Right lobe of liver (tissue), 6 donors: ENCODE results near the gene DDX27. TPM values are rescaled to one million over a fixed set of nuclear protein-coding genes. Genes with fewer than 3 reads are reported as not detected.

Source experiments
- ATAC-seq, 4 donors: fragments of 200-7000 bp; cut with Tn5 transposase; one replicate each; pipeline ENCODE4 v1.9.1; 2020; ENCODE audit warnings: mild to moderate bottlenecking in 4 of 4, moderate library complexity in 4 of 4
- DNase-seq, 3 donors: peaks; one replicate each; pipeline ENCODE4 v3.0.0-alpha.2; 2020
- H3K27ac ChIP-seq, 3 donors: fragments of 200-600 bp; one replicate each; pipeline ENCODE4 v1.8.0; 2022
- H3K27me3 ChIP-seq, 2 donors: fragments of 200-600 bp; one replicate each; pipeline ENCODE4 v1.8.0; 2022
- H3K36me3 ChIP-seq, 4 donors: fragments of 200-600 bp; sonication (generic) in 1 of 4; one replicate each; pipeline versions ENCODE4 v1.5.1 to v1.8.0; 2017 to 2022; ENCODE audit warnings: control low read depth in 1 of 4
- H3K4me1 ChIP-seq, 4 donors: fragments of 200-600 bp; sonication (generic) in 1 of 4; one replicate each; pipeline versions ENCODE4 v1.5.1 to v1.8.0; 2017 to 2022; ENCODE audit warnings: control low read depth in 1 of 4
- H3K4me3 ChIP-seq, 3 donors: fragments of 200-600 bp; one replicate each; pipeline ENCODE4 v1.8.0; 2022
- H3K9me3 ChIP-seq, 4 donors: fragments of 200-600 bp; sonication (generic) in 1 of 4; one replicate each; pipeline versions ENCODE4 v1.5.1 to v1.8.0; 2017 to 2022; ENCODE audit warnings: control low read depth in 1 of 4
- CTCF ChIP-seq, 4 donors: fragments of 200-600 bp in 3 of 4; fragments of 450-650 bp in 1 of 4; IDR thresholded peaks; one replicate each; pipeline versions ENCODE4 v1.5.1 to v1.8.0; 2016 to 2022; ENCODE audit warnings: antibody characterized with exemption in 4 of 4, mild to moderate bottlenecking in 2 of 4
- POLR2A ChIP-seq: fragments of 450-650 bp; IDR thresholded peaks from one replicate; pipeline ENCODE4 v1.6.1; 2017; ENCODE audit warnings: antibody characterized with exemption, mild to moderate bottlenecking
- whole genome bisulfite sequencing: methylation state at CpG from one replicate; pipeline ENCODE4 v1.1.6; 2018; ENCODE audit warnings: low coverage, low lambda C conversion rate; ENCODE audit not compliant: insufficient coverage; ENCODE audit errors: missing lambda C conversion rate; 5-methylcytosine and 5-hydroxymethylcytosine counted together
- intact Hi-C, 2 donors: fragments of 100-400 bp; cut with DNase I; formaldehyde crosslinking; loops; one replicate each; pipeline versions ENCODE4 v1.11.2 to v1.14.1; 2022
- total RNA-seq, 6 experiments: library from RNA; depleted of rRNA in 2 of 6; stranded (reverse); fragments of >200 nt in 2 of 6; fragmentation: NEBNext Ultra II Directional in 3 of 6; extraction: Animal tissue kit (Norgen Biotek cat#: 25700) in 3 of 6; gene quantifications; one replicate each; pipeline versions ENCODE4 v1.1.0 to v1.2.4, GENCODE V29; 2016 to 2023
- donor health status: DM: no; HTN: yes; CAD: no.
- donor health status: DM: no; HTN: no; CAD: no.
- donor health status: DM: no; HTN: no; CAD: no.
- donor health status: DM: no; HTN: yes; CAD: no.
- donor health status: DM: no; HTN: yes; CAD: no.

Gene DDX27
- total RNA-seq, 6 experiments from 2014 or later: 7.6 to 15.7 (median 11.6) TPM

GRCh38 chr20:49276161-49276960 lies 57.1 kb downstream of the DDX27 start:
- Histone ChIP-seq H3K27me3 (no peaks in the 10 kb centered on the region), H3K4me1 (peaks cover 0 to 33% (median 12%) of the 10 kb centered on the region in 4 donors), H3K36me3 (peaks cover 3 to 36% (median 24%) of the 10 kb centered on the region in 4 donors), H3K4me3 (peak overlapping the region; percentile 60 to 94 (median 83)), H3K27ac (peak overlapping the region; percentile 81 to 94 (median 92)), H3K9me3 (no peaks in the 10 kb centered on the region)
- 0% methylated on average over 3 of the region's 3 CpGs for WGBS
- ATAC-seq (peak in 1 of 4 donors; percentile 2), DNase-seq (no peak)
- intact Hi-C loops: no loop called here
- no peak for TF ChIP-seq POLR2A
- TF ChIP-seq CTCF (IDR thresholded peaks at IDR 0.05): no peak

- peak overlapping the region; percentile 81 to 94 (median 92) for H3K27ac ChIP-seq
- peak in 3 of 4 donors; percentile 1 to 3 (median 2) for ATAC-seq
- H3K9me3 ChIP-seq: no peaks in the 10 kb centered on the region
- under 1% methylated on average over 29 of the region's 31 CpGs for WGBS
- DNase-seq: peak in 2 of 3 donors; percentile 58 to 60
- H3K27me3 ChIP-seq: no peaks in the 10 kb centered on the region
- H3K4me3 ChIP-seq: peak overlapping the region; percentile 60 to 94 (median 83)
- intact Hi-C loops: no loop called here
- H3K36me3 ChIP-seq: peaks cover 10 to 42% (median 30%) of the 10 kb centered on the region in 4 donors
- peaks cover 0 to 33% (median 14%) of the 10 kb centered on the region in 4 donors for H3K4me1 ChIP-seq
- TF ChIP-seq POLR2A (no peak), CTCF (IDR thresholded peaks at IDR 0.05) (no peak)
Measured at GRCh38 chr20:49276961-49277785, 58.0 kb downstream of the DDX27 start.

GRCh38 chr20:49277786-49278035 lies 58.5 kb downstream of the DDX27 start:
- peaks cover 13 to 48% (median 35%) of the 10 kb centered on the region in 4 donors for H3K36me3 ChIP-seq
- H3K4me3 ChIP-seq: peak overlapping the region; percentile 60 to 94 (median 83)
- WGBS: 0% methylated on average over 7 of the region's 22 CpGs
- no peaks in the 10 kb centered on the region for H3K9me3 ChIP-seq
- intact Hi-C loops: no loop called here
- TF ChIP-seq POLR2A (peak; percentile 93), CTCF (IDR thresholded peaks at IDR 0.05) (no peak)
- H3K4me1 ChIP-seq: peaks cover 0 to 33% (median 14%) of the 10 kb centered on the region in 4 donors
- no peaks in the 10 kb centered on the region for H3K27me3 ChIP-seq
- ATAC-seq: peak in 1 of 4 donors; percentile 0
- no peak for DNase-seq
- peak overlapping the region; percentile 81 to 94 (median 92) for H3K27ac ChIP-seq

- WGBS: 0% methylated on average over 19 of the region's 80 CpGs
- Histone ChIP-seq H3K27ac (peak within 1 kb of the TSS; percentile 81 to 94 (median 92)), H3K36me3 (peaks cover 13 to 51% (median 38%) of the 10 kb centered on the region in 4 donors), H3K4me3 (peak within 1 kb of the TSS; percentile 60 to 94 (median 83)), H3K27me3 (no peaks in the 10 kb centered on the region), H3K9me3 (no peaks in the 10 kb centered on the region), H3K4me1 (peaks cover 0 to 35% (median 14%) of the 10 kb centered on the region in 4 donors)
- TF ChIP-seq POLR2A (peak; percentile 96), CTCF (IDR thresholded peaks at IDR 0.05) (peak in 1 of 4 donors; percentile 21)
- DNase-seq (peak; percentile 99 to 100 (median 100)), ATAC-seq (peak; percentile 84 to 97 (median 90))
- intact Hi-C loops: no loop called here
Measured at GRCh38 chr20:49278036-49278817, 59.0 kb downstream of the DDX27 start, which contains the start of gene ZNFX1. Gene ZNFX1, minus strand, starts transcription at chr20:49278057. Its CDS starts 2,218 bp downstream, at chr20:49275839.
